GM19324 (cell line): ENCODE data around the gene KRT2.

Experiments
- ATAC-seq: cut with Tn5 transposase; IDR thresholded peaks from one replicate; pipeline ENCODE4 v1.9.1; 2021; ENCODE audit warnings: mild to moderate bottlenecking, moderate library complexity; ENCODE audit not compliant: unreplicated experiment, low FRiP score

Gene KRT2

DNA sequence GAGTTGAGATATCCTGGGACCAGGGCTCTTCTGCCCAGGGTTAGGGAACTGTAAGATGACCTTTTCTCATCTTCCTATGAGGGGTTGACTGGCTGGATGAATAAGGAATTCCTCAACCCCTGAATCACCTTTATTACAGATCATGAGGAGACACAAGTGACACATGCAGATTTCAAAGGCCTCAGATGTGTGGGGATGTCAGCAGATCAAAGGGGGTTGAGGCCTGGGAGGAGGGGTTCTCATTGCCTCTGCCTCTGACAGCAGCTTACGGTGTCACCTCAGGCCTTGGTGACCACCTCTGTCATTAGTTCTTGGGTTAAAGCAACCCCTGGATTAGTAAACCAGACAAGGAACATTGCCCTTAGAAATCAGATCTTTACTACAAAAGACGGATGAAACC, 48.7 kb downstream of the KRT2 start:
- ATAC-seq = no peak

GRCh38 chr12:52602552-52602951, 49.5 kb downstream of the KRT2 start:
- no peak for ATAC-seq

GRCh38 chr12:52601671-52602070, 50.3 kb downstream of the KRT2 start:
- no peak for ATAC-seq

DNA sequence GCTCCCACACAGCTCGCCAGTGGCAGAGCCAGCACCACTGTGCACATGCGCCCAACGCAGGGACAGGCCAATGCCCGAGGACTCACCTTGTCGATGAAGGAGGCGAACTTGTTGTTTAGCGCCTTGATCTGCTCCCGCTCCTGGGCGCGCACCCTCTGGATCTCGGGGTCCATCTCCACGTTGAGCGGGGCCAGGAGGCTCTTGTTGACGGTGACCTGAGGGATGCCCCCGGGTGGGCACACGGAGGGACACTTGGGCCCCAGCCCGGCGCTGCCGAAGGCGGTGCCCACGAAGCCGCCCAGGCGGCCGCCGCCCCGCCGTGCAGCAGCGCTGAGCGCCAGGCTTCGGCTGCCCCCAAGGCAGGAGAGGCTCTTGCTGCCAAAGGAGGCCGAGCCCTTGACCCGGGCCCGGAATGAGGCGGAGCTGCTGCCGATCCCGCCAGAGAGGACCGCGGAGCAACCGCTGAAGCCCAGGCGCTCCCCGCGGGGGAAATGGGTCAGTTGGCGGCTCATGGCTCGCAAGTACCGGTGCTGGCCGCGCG, 51.0 kb downstream of the KRT2 start, which contains the start of gene KRT72:
TSS of gene KRT72 (minus strand) at position 523 of the 541 bp plus-strand sequence. CDS start at position 512, 11 bp downstream.
- ATAC-seq = no peak

DNA sequence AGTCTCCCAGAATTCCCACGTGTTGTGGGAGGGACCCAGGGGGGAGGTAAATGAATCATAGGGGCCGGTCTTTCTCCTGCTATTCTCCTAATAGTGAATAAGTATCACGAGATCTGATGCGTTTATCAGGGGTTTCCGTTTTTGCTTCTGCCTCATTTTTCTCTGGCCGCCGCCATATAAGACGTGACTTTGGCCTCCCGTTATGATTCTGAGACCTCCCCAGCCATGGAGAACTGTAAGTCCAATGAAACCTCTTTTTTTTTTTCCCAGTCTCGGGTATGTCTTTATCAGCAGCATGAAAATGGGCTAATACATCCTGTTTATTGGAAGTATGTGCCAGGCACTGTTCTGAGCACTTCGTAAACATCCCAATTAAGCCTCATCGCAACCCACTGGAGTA, 51.5 kb downstream of the KRT2 start:
- ATAC-seq = no peak

DNA sequence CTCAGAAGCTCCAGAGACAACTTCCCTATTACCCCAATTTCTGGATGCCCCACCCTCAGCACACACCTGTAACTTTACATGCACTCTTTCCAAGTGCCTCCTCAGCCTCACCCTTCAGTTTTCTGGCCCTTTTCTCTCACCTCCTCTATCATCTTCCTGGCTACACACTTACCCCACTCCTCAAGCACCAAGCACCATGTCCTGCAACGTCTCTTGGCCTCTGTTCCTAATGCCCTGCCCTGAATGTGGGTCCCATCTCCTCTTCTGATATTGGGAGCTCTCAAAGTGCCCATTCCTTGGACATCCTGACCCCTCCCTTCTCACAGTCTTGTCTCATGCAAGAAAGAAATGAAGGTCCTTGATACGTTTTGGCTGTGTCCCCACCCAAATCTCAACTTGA, 51.9 kb downstream of the KRT2 start:
- no peak for ATAC-seq

DNA sequence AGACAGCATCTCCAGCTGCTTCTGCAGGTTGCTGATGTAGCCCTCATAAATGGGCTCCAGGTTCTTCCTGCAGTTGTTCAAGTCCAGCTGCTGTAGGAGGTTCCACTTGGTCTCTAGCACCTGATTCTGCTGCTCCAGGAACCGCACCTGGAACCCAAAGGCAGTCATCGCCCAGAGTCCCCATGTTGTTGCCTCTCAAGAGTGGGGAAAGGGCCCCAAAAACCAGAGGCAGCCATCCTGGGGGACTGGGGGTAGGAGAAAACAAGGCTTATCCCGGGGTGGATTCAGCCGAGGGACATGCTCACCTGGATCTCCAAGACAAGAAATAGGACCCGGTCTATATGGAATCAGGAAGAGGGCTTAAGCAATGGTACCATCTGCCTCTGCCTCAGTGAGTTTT, 53.0 kb downstream of the KRT2 start:
- ATAC-seq = no peak
